ENCODE measurements around the gene ZNF610. TPM values are rescaled to one million over a fixed set of nuclear protein-coding genes. Genes with fewer than 3 reads are reported as not detected.
"Not testable (repeated sequence)": the region's sequence is repeated elsewhere in the genome, so short reads cannot be mapped to it uniquely, and the experiment has no call there.

ZNF610 gene
- polyA plus RNA-seq (2013, experiment 1 of 2; ENCODE audit: insufficient read length) = 1.7 TPM
- polyA plus RNA-seq (2013, experiment 2 of 2; ENCODE audit: insufficient read length) = 2.0 TPM

DNA sequence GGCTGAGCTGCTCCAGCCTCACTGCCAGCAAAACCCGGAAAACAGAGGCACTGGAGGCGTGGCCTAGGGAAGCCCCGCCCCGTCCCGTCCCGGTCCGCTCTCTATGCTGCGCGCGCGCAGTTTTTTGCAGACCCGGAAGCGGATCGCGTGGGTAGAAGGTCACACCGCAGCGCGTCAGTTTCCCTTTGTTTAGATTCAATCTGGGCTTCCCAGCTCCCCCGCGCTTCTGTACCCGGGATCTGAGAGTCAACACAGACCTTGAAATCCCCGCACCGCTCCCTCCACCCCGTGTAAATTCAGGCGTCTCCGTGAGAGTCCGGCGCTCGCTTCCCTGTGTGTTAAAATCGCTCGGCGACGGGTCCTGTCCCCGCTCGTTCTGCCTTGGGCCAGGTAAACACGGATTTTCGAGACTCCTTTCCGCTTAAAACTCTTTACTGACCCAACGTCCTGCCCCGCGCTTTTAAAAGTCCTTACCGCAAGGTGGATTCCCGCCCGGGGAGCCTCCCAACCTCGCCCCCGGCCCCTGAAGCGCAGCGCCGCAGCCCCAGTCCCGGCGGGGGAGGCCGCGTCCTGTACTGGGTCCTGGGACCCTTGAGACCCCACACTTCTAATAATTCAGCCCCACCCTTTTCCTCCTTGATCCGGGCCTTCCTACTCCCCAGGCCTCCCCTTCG, at the start of gene ZNF610:
TSS of gene ZNF610 (plus strand) at position 127 of the 674 bp plus-strand sequence. CDS start 12,930 bp downstream, outside the sequence.
- peak; percentile 85 for DNase-seq

DNA sequence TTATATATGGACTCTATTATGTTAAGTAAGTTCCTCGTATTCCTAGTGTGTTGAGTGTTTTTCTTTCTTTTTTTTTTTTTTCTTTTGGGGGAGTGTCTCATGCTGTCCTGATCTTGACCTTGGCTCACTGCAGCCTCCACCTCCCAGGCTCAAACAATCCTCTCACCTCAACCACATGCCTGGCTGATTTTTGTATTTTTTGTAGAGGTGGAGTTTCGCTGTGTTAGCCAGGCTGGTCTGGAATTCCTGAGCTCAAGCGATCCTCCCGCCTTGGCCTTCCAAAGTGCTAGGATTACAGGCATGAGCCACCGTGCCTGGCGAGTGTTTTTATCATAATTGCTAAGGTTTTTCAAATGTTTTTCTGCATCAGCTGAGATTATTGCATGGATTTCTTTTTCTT, 49.8 kb upstream of the ZNF610 start:
- DNase-seq = no peak

DNA sequence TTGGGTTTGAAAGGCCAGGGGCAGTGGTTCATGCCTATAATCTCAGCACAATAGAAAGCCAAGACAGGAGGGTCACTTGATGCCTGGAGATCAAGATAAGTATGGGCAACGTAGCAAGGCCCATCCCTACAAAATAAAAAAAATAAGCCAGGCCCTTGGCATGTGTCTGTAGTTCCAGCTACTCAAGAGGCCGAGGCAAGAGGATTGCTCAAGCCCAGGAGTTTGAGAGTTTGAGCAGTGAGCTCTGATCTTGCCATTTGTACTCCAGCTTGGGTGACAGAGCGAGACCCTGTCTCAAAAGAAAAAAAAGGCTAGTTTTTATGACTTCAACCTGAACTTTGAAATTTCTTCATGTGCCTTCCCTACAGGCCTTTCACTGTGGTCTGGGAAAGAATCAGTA, 44.3 kb upstream of the ZNF610 start:
- DNase-seq = no peak

DNA sequence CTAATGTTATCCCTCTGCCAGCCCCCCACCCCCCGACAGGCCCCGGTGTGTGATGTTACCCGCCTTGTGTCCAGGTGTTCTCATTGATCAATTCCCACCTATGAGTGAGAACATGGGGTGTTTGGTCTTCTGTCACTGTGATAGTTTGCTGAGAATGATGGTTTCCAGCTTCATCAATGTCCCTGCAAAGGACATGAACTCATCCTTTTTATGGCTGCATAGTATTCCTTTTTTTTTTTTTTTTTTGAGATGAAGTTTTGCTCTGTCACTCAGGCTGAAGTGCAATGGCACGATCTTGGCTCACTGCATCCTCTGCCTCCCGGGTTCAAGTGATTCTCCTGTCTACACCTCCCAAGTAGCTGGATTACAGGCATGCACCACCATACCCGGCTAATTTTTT, 43.1 kb upstream of the ZNF610 start:
- not testable (repeated sequence) for DNase-seq

DNA sequence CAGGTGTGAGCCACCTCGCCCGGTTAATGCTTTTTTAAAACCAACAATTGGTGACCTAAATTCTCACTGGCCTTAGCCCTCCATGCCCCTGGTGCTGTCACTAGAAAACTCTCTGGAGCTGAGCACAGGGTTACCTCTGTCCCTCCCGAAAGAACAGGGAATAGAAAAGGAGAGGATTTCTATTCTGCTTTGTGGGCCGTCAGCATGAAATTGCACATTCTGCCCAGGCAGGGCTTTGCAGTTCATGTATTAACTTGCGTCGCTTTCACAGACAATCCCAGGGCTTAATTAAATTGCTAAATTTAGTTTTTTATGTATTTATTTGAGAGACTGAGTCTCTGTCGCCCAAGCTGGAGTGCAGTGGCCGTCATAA, 39.7 kb upstream of the ZNF610 start:
- DNase-seq = no peak

DNA sequence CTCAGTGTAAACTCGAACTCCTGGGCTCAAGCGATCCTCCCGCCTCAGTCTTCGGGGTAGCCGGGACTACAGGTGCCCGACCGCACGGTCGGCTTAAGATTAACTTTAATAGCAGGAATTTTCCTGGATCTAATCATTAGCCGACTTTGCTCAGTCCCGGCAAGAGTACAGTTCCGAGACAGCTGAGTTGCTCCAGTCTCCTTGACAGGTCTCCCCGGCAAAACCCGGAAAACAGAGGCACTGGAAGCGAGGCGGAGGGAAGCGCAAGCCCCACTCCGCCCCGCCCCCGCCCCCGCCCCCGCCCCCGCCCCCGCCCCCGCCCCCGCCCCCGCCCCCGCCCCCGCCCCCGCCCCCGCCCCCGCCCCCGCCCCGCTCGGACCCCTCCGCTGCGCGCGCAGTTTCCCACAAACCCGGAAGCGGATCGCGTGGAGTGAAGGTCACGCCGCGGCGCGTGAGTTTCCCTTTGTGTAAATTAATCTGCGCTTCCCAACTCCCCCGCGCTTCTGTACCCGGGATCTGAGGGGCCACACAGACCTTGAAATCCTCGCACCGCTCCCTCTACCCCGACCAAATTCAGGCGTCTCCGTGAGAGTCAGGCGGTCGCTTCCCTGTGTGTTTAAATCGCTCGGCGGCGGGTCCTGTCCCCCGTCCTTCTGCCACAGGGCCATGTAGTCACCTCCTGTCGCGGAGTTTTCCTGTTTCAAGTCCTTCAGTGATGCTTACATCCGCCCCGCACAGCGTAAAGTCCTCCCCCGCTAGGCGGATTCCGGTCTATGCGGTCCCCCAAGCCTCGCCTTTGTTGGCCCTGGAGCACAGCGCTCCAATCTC, 39.1 kb upstream of the ZNF610 start, which contains the start of gene ZNF480:
TSS of gene ZNF480 (plus strand) at position 397 of the 828 bp plus-strand sequence. CDS start 3,244 bp downstream, outside the sequence.
- peak; percentile 79 for DNase-seq

DNA sequence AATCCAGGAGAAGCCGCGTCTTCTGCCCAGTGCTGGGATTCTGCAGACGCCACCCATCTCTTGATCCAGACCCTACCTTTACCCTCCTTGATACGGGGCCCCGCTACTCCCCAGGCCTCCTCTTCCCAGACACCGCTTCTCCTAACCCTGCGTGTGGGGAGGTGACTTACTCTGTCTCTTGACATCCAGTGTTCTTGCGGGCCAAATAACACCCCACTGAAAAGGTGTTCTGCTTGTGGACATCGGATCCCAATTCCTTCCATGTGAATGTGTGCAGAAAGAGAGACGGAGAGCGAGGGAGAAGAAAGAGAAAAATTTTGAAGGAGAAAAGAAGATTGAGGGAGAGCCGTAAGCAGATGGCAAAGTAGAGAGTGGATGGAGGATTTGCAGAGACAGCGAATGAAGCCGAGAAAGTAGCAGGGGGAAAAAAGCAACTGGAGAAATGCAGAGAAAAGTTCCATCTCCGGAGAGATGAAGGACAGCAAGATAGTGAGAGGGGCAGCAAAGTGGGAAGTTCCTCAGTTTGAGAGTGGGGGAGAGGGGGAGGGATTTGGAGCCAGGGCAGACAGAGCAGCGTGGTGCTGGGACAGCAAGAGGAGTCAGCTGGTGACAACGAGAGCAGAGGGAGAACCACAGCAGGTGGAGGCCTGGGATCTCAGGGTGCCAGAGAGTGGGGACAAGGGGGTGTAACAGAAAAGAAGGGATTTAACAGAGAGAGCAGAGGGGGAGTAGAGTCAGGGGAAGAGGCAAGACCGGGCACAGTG, 38.3 kb upstream of the ZNF610 start:
- DNase-seq = no peak

DNA sequence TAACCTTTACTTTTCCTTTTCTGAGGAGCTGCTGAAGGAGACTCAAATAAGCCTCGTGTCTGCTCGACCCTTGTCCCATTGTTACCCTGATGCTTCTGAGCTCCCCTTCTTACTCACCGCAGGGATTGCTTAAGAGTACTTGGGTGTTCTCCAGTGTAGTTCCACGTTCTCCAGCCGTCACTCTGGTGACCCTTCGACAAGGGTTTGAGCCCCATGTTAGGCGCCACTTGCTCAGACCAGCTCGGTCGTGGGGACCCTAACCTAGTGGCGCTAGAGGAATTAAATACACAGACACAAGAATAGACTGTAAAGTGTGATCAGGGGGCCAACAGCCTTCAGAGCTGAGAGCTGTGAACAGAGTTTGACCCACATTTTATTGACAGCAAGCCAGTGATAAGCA, 28.8 kb upstream of the ZNF610 start:
- DNase-seq = peak; percentile 13

DNA sequence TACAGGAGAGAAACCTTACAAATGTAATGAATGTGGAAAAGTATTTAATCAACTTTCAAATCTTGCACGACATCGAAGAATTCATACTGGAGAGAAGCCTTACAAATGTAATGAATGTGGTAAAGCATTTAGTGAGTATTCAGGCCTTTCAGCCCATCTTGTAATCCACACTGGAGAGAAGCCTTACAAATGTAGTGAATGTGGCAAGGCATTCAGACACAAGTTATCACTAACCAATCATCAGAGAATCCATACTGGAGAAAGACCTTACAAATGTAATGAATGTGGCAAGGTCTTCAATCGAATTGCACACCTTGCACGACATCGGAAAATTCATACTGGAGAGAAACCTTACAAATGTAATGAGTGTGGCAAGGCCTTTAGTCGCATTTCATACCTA, 13.6 kb upstream of the ZNF610 start:
- no peak for DNase-seq

DNA sequence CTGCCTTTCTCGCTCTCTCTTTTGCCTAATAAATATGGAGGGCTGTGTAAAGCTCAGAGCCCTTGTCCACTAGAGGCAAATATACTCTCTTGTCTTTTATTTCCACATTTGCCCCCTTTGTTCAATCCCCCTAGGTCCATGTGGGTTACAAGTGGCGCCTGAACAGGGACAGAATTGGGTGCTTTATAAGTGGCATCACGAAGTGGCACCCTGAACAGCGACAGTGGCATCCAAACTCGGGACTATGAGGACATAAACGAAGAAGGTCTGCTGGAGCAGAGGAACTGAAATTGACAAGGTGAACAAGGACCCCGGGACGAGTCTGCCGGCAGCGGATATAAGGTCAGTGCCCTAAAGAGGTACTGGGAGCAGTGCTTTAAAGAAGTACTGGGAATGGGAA, 4.3 kb upstream of the ZNF610 start:
- no peak for DNase-seq

DNA sequence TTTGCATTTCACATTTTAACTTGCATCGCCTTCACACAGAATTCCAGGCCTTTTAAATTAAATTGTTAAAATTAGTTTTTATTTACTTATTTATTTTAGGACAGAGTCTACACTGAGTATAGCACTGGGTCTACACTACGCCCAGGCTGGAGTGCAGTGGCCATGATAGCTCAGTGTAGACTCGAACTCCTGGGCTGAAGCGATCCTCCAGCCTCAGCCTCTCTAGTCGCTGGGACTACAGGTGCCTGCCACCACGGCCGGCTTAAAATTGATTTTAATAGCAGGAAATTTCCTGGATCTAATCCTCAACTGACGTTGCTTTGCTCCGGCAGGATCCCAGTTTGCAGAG, 301 bp upstream of the ZNF610 start:
- no peak for DNase-seq

DNA sequence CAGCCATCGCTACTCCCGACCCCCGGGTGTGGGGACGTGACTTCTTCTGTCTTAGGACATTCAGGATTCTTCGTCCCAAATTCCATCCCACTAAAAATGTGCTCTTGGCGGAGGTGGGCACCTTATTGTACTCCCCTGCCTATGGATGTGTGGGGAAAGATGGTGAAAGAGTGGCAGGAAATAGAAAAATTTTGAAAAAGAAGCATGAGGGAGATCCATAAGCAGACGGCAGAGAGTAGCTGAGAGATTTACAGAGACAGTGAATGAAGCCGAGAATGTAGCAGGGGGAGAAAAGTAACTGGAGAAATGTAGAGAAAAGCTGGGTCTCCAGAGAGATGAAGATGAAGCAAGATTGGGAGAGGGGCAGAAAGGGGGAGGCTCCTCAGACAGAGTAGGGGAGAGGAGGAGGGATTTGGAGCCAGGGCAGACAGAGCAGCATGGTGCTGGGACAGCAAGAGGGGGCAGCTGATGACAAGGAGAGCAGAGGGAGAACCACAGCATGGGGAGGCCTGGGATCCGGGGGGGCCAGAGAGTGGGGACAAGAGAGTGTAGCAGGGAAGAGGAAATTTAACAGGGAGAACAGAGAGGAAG, 843 bp downstream of the ZNF610 start:
- no peak for DNase-seq

DNA sequence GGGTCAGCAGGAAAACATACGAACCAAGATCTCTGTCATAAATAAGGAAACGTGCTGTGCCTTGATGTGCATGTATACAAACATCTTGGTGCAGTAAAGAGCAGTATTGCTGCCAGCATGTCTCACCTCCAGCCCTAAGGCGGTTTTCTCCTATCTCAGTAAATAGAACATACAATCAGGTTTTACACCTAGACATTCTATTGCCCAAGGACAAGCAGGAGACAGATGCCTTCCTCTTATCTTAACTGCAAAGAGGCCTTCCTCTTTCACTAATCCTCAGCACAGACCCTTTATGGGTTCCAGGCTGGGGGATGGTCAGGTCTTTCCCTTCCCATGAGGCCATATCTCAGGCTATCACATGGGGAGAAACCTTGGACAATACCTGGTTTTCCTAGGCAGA, 3.0 kb downstream of the ZNF610 start:
- DNase-seq = not testable (repeated sequence)

DNA sequence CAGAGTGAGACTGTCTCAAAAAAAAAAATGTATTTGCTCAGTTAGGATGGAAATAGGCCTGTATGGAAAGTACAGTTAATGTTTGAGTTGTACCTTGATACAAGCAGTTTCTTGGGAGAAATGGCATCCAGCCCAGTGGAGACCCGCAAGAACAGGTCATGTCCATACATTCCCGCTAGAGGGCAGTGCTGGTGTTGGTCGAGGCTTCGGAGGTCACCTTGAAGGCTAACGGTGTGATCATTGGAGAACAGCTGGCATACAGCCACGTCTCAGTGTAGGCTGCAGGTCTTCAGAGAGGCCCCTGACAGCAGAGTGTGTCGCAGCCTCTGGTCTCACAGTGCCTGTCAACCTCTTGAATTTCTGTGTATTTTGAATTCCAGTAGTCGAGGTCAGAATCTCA, 7.5 kb downstream of the ZNF610 start:
- no peak for DNase-seq

DNA sequence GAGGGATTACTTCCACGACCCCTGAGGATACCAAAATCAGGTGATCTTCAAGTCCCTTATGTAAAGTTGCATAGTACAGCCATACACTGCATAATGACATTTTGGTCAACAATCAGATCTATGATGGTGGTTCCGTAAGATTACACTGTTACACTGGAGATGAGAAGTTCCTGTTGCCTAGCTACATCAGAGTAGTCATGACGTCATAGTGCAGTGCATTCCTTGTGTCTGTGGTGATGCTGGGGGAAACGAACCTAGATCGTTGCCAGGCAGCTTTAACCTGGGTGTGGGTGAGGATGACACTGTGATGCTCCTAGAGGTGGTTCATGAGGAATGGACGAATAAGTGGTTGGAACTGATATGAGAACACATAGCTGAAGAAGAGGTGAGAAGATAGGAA, 9.1 kb downstream of the ZNF610 start:
- DNase-seq = no peak

DNA sequence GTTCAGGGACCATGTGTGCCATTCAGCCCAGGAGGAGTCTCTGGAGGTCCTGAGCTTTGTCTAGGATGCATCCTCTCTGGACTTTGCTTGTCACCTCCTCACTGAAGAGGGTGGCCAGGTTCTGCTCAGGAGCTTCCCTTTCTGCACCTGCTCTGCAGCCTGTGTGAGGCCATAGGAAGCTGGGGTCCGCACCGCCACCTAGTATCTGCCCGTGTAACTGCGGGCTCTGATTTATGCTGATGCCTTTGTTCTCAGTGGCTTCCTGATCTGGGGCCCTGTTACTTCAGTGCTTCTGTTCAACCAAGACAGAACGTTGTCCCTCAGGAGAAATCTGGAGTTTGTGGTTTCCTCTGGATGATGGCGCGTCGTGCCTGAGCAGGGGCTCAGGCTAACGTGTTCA, 15.5 kb downstream of the ZNF610 start:
- DNase-seq = no peak

DNA sequence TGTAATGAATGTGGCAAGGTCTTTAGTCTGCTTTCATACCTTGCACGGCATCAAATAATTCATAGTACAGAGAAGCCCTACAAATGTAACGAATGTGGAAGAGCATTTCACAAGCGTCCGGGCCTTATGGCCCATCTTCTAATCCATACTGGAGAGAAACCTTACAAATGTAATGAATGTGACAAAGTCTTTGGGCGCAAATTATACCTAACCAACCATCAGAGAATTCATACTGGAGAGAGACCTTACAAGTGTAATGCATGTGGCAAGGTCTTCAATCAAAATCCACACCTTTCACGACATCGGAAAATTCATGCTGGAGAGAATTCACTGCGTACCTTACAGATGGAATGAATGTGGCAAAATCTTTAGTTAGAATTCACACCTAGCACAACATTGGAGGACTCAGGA, 30.4 kb downstream of the ZNF610 start:
- no peak for DNase-seq

DNA sequence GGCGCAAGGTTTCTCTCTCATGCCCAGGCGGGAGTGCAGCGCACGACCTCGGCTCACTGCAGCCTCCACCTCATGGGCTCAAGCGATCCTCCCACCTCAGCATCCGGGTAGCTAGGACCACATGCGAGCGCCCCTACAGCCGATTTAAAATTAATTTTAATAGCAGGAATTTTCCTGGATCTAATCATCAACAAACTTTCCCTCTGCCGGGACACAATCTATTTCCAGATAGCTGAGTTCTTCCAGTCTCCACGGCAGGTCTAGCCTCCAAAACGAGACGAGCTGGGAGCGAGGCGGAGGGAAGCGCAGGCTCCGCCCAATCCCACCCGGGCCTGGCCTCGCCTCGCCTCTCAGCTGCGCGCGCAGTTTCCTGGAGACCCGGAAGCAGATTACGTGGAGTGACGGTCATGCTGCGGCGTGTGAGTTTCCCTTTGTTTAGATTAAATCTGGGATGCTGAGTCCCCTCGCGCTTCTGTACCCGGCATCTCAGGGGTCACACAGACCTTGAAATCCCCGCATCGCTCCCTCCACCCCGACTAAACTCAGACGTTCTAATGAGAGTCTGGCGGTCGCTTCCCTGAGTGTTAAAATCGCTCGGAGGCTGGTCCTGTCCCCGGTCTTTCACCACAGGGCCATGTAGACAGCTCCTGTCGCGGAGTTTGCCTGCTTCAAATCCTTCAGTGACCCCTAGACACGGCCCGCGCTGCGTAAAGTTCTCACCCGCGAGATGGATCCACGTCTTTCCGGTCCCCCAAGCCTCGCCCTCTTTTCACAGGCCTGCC, 33.7 kb downstream of the ZNF610 start, which contains the start of gene ZNF880:
TSS of gene ZNF880 (plus strand) at position 365 of the 782 bp plus-strand sequence. CDS start at position 408, 43 bp downstream.
- DNase-seq = peak; percentile 94

DNA sequence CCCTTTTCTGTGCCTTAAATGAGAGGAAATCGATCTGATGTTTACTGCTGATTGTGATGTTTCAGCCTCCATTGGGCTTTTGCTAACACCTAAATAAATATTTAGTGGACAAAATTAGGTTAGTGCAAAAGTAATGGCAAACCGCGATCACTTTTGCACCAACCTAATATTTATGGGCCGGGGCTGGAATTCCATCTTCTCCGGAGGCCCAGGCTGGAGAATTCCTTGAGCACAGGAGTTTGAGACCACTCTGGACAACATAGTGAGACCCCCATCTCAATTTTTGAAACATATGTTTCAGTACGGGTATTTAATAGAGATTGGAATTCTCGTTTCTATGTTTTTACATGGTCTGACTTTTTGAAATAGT, 34.3 kb downstream of the ZNF610 start:
- no peak for DNase-seq

DNA sequence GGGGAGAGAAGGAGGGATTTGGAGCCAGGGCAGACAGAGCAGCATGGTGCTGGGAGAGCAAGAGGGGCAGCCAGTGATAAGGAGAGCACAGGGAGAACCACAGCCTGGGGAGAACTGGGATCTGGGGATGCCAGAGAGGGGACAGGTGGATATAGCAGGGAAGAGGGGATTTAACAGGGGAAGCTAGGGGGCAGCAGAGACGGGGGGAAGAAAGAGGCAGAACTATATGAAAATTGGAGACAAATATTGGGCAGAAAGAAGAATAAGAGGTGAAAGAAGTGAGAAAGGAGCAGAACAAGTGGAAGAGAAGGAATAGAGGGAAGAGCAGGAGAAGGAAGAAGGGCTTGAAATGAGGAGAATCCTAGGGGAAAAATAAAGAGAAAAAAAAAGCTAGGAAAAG, 55.1 kb downstream of the ZNF610 start:
- DNase-seq = no peak

DNA sequence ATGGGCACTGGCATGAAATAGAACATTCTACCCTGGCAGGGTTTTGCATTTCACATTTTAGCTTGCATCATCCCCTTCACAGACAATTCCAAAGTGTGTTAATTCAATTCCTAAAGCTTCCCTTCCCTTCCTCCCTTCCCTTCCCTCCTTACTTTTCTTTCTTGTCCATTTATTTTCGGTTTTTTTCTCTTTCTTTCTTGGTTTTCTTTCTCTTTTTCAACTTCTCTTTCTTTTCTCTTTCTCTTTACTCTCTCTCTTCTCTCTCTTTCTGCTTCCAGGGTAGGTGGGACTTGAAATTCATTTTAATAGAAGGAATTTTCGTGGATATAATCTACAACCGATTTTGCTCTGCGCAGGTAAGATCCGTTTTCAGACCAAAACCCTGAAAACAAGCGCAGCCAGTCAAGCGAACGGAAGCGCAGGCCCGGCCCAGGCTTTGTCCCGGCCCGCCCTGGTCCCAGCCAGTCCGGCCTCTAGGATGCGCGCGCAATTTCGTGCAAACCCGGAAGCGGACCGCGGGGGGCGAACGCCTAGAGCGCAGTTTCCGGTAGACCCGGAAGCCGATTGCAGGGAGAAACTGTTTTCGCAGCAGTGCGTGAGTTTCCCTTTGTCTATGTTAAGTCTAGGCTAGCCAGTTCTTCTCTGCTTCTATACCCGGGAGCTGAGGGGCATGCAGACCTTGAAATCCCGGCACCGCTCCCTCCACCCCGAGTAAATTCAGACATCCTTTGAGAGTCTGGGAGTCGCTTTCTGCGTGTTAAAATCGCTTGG, 61.5 kb downstream of the ZNF610 start, which contains the start of gene ZNF528:
TSS of gene ZNF528 (plus strand) at position 540 of the 771 bp plus-strand sequence. CDS start 4,165 bp downstream, outside the sequence.
- DNase-seq = peak; percentile 96
